Hair follicle dermal papilla cell (primary cell): ENCODE results near the gene GPC5. TPM values are rescaled to one million over a fixed set of nuclear protein-coding genes. Genes with fewer than 3 reads are reported as not detected.

Experiments used
- small RNA-seq: library from RNA; depleted of rRNA; stranded (forward); fragments of <200 nt; gene quantifications from one replicate; pipeline ENCODE3, GENCODE V24; 2012
- total RNA-seq: library from RNA; depleted of rRNA; stranded (reverse); fragments of >200 nt; gene quantifications from 2 replicates; pipeline ENCODE4 v1.2.3, GENCODE V29; 2012

Gene GPC5
- 0.12 and 0.65 TPM in 2 replicates for total RNA-seq

GRCh38 chr13:91398413-91399188 lies at the start of gene GPC5:
TSS of gene GPC5 (plus strand) at chr13:91398621.

Small RNA genes lying within 50 kb of the gene (small RNA-seq; reads per million reads assigned to genes)
- not detected for gene AL356737.1
- not detected for gene FABP5P4
- gene MIR548AS: not detected
- not detected for gene RNU4ATAC3P

Other genes with a start within 250 kb of the GPC5 start
- 3.8 and 7.3 TPM in 2 replicates for gene MIR17HG, start 50.9 kb upstream of the GPC5 start, total RNA-seq